DMS 273 (cell line): ENCODE data around the gene SEMA3B.
"Not testable (repeated sequence)": the region's sequence is repeated elsewhere in the genome, so short reads cannot be mapped to it uniquely, and the experiment has no call there.

ENCODE experiments used
- DNase-seq: peaks from one replicate; lab custom pipeline; 2025; ENCODE audit not compliant: unreplicated experiment; lab: John Stamatoyannopoulos, UW

SEMA3B gene

GRCh38 chr3:50258029-50258680 lies 10.8 kb upstream of the SEMA3B start:
- DNase-seq, result no peak

GRCh38 chr3:50258979-50259378 lies 10.0 kb upstream of the SEMA3B start:
- no peak for DNase-seq

GRCh38 chr3:50259432-50260026 lies 9.4 kb upstream of the SEMA3B start:
- no peak for DNase-seq

GRCh38 chr3:50260027-50260941 lies 8.7 kb upstream of the SEMA3B start:
- DNase-seq, result peak; percentile 91

- no peak for DNase-seq
Measured at GRCh38 chr3:50260942-50261441, 8.0 kb upstream of the SEMA3B start.

GRCh38 chr3:50261505-50261904 lies 7.4 kb upstream of the SEMA3B start:
- DNase-seq, result no peak

- DNase-seq, result not testable (repeated sequence)
Measured at GRCh38 chr3:50262200-50262599, 6.7 kb upstream of the SEMA3B start.

GRCh38 chr3:50262778-50263177 lies 6.2 kb upstream of the SEMA3B start:
- DNase-seq, result no peak

- no peak for DNase-seq
Measured at GRCh38 chr3:50263478-50264382, 5.2 kb upstream of the SEMA3B start.

GRCh38 chr3:50264383-50264963 lies 4.5 kb upstream of the SEMA3B start:
- DNase-seq, result peak; percentile 73

- no peak for DNase-seq
Measured at GRCh38 chr3:50264964-50265485, 3.9 kb upstream of the SEMA3B start.

GRCh38 chr3:50265571-50265970 lies 3.4 kb upstream of the SEMA3B start:
- no peak for DNase-seq

- no peak for DNase-seq
Measured at GRCh38 chr3:50266017-50266416, 2.9 kb upstream of the SEMA3B start.

- no peak for DNase-seq
Measured at GRCh38 chr3:50266836-50267235, 2.1 kb upstream of the SEMA3B start.

- DNase-seq, result peak; percentile 53
Measured at GRCh38 chr3:50267280-50267913, 1.6 kb upstream of the SEMA3B start.

GRCh38 chr3:50268276-50268675 lies 671 bp upstream of the SEMA3B start:
- DNase-seq, result no peak

GRCh38 chr3:50269460-50269859 lies 513 bp downstream of the SEMA3B start:
- no peak for DNase-seq

GRCh38 chr3:50269977-50270413 lies 1.0 kb downstream of the SEMA3B start:
- no peak for DNase-seq

GRCh38 chr3:50270422-50271224 lies 1.7 kb downstream of the SEMA3B start:
- DNase-seq, result no peak
